GM21447 (cell line): ENCODE results near the gene PLCH2.

Experiments
- ATAC-seq: cut with Tn5 transposase; IDR thresholded peaks from one replicate; pipeline ENCODE4 v1.9.1; 2021; ENCODE audit not compliant: unreplicated experiment

Gene PLCH2

GRCh38 chr1:2477791-2478499, 1.9 kb downstream of the PLCH2 start:
- no peak for ATAC-seq

GRCh38 chr1:2479186-2479585, 3.1 kb downstream of the PLCH2 start:
- ATAC-seq = no peak

- no peak for ATAC-seq
Observed at GRCh38 chr1:2479618-2480017, 3.5 kb downstream of the PLCH2 start.

GRCh38 chr1:2480236-2480985, 4.3 kb downstream of the PLCH2 start:
- ATAC-seq = no peak

GRCh38 chr1:2480986-2481364, 4.9 kb downstream of the PLCH2 start:
- ATAC-seq = no peak

- no peak for ATAC-seq
Observed at GRCh38 chr1:2481885-2482284, 5.8 kb downstream of the PLCH2 start.

- no peak for ATAC-seq
Observed at GRCh38 chr1:2482588-2482987, 6.5 kb downstream of the PLCH2 start.

GRCh38 chr1:2483026-2483425, 6.9 kb downstream of the PLCH2 start:
- ATAC-seq = no peak

- no peak for ATAC-seq
Observed at GRCh38 chr1:2483970-2484369, 7.9 kb downstream of the PLCH2 start.

- no peak for ATAC-seq
Observed at GRCh38 chr1:2486041-2486440, 10.0 kb downstream of the PLCH2 start.

GRCh38 chr1:2486558-2486957, 10.5 kb downstream of the PLCH2 start:
- ATAC-seq = no peak

GRCh38 chr1:2488688-2489087, 12.6 kb downstream of the PLCH2 start:
- no peak for ATAC-seq

- ATAC-seq = no peak
Observed at GRCh38 chr1:2489615-2490014, 13.5 kb downstream of the PLCH2 start.

- ATAC-seq = no peak
Observed at GRCh38 chr1:2492091-2492490, 16.0 kb downstream of the PLCH2 start.

GRCh38 chr1:2493218-2493617, 17.1 kb downstream of the PLCH2 start:
- ATAC-seq = no peak

- ATAC-seq = no peak
Observed at GRCh38 chr1:2493691-2494322, 17.7 kb downstream of the PLCH2 start.

GRCh38 chr1:2494323-2494693, 18.2 kb downstream of the PLCH2 start:
- no peak for ATAC-seq

- ATAC-seq = no peak
Observed at GRCh38 chr1:2495026-2495425, 18.9 kb downstream of the PLCH2 start.

- no peak for ATAC-seq
Observed at GRCh38 chr1:2495546-2495945, 19.5 kb downstream of the PLCH2 start.

GRCh38 chr1:2496087-2496622, 20.1 kb downstream of the PLCH2 start:
- no peak for ATAC-seq

GRCh38 chr1:2496746-2497145, 20.7 kb downstream of the PLCH2 start:
- ATAC-seq = no peak

GRCh38 chr1:2497891-2498290, 21.8 kb downstream of the PLCH2 start:
- no peak for ATAC-seq
